GM12873 (cell line): ENCODE results near the gene MGAT5B.

Source experiments
- CTCF ChIP-seq: IDR thresholded peaks from 2 replicates; pipeline ENCODE4 v1.5.1; 2012; ENCODE audit warnings: low read depth, mild to moderate bottlenecking, moderate library complexity, low read length, control low read depth; ENCODE audit not compliant: insufficient read depth; ENCODE audit errors: missing control alignments

Gene MGAT5B

DNA sequence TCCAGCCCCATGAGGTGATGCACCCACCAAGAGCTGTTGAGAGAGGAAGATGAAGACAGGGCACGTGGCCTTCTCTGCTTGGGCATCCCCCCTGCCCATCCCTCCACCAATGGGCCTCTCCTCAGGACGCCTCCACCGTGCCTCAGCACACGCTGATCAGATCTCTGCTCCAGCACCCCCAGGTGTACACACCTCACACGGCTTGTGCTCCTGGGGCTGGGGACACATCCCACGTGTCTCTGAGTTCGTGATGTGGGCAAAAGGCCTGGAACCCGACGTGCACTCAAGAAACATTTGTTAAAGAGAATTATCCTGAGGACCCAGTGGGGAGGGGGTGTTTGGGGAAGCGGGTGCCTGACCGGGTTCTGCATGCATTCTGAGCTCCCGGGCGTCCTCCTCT is 55.3 kb downstream of the MGAT5B start:
- TF ChIP-seq CTCF = no peak

- TF ChIP-seq CTCF = no peak
Measured at GRCh38 chr17:76924345-76925342, 56.4 kb downstream of the MGAT5B start.

- no peak for TF ChIP-seq CTCF
Measured at GRCh38 chr17:76925441-76925891, 57.3 kb downstream of the MGAT5B start.

GRCh38 chr17:76926237-76926866 is 58.1 kb downstream of the MGAT5B start:
- TF ChIP-seq CTCF = no peak

DNA sequence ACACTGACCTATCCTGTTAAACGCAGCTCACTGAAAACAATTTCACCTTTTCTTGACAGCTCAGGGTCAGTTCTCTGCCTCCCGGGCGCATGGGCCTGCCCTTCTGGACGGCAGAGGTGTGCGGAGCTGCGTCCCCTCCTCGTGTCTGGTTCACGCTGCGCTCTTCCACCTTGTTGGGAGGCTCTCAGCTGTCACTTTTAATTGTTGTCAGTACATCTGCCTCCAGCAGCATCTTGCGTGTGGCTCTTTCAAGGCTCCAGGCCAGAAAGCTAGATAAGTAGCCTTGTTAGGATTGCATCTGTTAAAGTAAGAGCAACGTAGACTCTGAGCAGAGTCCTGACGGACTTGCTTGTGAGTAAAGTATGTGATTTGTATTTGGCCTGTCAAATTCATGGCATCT is 59.4 kb downstream of the MGAT5B start:
- TF ChIP-seq CTCF = no peak

DNA sequence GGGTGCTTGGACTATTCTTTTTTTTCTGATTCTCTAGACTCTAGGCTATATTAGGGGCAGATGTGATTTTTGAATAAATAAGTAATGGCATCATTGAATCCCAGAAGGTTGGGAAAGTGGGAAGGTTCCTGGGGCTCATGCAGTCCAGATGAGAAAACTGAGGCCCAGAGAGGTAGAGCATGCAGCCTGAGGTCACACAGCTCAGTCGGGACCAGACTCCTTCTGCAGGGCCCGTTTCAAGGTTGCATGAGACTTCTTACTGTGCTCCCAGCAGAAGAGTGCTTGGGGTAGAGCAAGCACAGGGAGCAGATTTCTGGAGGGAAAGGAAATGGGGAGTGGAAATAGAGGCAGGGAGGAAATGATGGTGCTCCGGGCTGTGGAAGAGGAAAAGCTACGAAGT is 59.8 kb downstream of the MGAT5B start:
- no peak for TF ChIP-seq CTCF

GRCh38 chr17:76929148-76929547 is 60.9 kb downstream of the MGAT5B start:
- TF ChIP-seq CTCF = no peak
